GM19324 (cell line): Measurements from ENCODE around the gene CDC14B.
"Not testable (repeated sequence)": the region's sequence is repeated elsewhere in the genome, so short reads cannot be mapped to it uniquely, and the experiment has no call there.

Experiments used
- ATAC-seq: cut with Tn5 transposase; IDR thresholded peaks from one replicate; pipeline ENCODE4 v1.9.1; 2021; ENCODE audit warnings: mild to moderate bottlenecking, moderate library complexity; ENCODE audit not compliant: unreplicated experiment, low FRiP score

Gene CDC14B

DNA sequence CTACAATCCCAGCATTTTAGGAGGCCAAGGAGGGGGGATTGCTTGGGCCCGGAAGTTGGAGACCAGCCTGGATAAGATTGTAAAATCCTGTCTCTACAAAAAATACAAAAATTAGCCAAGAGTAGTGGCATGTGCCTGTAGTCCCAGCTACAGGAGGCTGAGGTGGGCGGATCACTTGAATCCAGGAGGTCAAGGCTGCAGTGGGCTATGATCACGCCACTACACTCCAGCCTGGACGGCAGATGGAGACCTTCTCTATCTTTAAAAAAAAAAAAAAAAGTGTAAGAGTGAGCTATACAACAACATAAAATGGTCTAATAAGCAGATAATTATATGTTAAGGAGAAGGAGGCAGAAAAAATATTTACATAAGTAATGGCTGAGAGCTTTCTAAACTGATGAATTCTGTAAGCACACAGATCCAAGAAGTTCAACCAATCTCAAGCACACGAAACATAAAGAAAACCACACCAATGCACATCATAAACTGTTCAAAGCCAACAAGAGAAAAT, 23.0 kb downstream of the CDC14B start:
- ATAC-seq = no peak

DNA sequence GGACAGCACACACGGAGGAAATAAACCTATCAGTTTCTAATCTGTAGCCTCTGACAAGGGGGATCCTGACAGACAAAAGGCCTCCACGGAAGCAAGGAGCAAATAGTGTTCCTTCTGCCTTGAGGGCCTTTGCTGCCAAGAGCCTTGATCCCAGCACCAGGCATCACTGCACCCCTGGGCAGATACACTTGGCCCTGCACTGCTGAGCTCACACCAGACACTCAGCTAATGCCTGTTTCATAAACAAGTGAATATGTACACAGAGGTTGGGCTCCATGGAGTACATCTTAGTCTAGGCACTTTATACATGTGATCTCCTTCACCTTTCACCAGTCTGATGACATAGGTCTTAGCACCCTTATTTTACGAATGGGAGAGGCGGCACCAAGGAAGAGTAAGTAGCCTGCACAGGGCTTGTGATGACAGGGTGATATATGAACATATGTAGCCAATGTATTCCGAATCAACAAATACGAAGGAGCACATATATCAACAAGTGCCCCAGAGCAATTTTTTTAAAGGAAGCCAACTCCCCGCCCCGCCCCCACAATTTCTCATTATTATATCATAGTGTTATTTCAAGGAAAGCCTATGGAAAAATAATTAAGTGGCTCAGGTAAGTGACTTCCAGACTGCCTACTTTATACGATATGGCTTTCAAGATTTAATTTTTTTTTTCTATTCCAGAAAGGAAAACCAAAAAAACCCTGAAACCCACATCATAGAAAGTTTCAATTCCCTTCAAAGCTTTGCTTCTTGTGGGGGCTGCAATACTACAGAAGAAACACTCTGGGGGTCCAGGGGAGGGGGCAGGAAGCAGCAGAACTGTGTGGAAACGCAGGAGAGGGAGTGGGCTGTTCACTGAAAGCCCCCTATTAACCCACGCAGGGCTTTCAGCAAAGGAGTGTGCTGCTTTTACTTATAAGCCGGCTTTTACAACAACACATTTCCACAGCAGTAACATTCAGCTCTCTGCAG, 32.0 kb downstream of the CDC14B start:
- ATAC-seq = no peak

DNA sequence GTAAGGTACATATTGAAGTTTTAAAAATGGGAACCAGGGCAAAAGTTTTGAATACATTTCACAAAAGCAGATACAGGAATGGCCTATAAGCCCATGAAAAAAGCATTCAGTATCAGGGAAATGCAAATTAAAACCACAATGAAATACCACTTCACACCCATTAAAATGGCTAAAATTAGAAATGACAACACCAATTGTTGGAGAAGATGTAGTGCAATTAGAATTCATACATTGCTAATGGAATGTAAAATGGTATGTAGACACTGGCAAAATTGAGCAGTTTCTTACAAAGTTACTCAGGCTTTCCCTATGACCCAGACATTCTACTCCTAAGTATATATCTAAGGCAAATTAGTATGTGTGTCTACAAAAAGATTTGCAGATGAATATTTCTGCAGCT, 34.2 kb downstream of the CDC14B start:
- no peak for ATAC-seq

DNA sequence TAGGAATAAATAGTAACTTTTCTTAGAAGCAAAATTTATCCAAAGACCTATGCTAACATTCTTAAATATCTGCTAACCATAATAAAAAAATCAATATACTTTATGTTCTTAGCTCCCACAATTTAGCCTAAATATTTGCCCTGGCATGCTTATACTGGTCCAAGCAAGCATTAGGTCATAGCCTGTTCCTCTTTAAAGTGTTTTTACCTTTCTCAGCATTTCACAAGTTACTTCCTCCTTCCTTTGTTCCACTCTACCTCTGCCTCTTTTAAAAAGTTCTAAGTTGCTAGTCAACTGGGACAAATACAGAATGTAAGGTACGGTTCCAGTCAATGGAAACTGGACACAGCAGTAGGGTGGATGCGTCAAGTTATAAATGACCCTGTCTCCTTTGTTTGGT, 37.4 kb downstream of the CDC14B start:
- not testable (repeated sequence) for ATAC-seq

DNA sequence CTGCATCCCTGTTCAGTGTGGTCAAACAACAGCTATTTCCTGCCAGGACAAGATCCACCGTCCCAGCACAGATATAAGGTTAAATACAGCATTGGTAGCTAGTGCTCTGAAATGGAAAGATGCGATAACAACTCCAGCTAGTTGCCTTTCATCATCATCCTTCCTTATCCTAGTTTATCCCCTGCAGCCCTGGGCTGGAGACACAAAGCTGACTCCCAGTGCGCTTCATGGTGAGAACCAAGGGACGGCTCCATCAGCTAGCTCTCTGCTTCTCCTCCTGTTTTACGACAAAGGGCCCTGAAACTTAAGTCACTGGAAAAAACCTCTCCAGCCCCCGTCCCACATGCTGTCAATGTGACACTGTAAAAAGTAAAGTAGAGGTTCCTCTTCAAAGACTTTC, 37.9 kb downstream of the CDC14B start:
- no peak for ATAC-seq

DNA sequence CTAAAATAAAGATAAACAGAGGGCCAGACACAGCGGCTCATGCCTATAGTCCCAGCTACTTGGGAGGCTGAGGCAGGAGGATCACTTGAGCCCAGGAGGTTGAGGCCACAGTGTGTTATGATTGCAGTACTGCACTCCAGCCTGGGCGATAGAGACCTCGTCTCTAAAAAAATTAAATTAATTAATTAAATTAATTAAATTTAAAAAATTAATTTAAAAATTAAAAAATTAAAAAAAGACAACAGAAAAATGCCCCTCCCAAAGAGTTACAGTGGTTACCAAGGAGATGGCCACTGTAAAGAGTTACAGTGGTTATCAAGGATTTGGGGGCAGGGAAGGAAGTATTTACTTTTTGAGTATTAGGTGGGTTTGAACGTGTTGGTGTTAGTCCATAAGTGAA, 38.3 kb downstream of the CDC14B start:
- no peak for ATAC-seq

DNA sequence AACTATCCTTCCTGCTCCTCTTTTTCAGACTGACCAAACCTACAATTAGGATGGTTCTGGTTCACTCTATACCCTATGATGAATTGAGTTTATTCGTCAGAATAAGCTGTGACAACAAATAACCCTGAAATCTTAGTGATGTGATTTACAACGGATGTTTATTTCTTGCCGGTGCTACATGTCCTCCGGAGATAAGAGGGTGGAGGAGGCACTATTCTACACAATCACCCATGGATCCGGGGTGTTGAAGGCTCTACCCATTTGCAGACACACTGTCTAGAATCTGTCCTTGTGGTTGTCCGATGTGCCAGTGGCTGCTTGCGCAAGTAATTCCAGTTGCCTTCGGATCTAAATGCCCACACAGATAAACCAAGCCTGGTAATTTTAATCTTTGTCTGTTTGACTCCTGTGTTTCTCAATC, 44.7 kb downstream of the CDC14B start:
- ATAC-seq = no peak

DNA sequence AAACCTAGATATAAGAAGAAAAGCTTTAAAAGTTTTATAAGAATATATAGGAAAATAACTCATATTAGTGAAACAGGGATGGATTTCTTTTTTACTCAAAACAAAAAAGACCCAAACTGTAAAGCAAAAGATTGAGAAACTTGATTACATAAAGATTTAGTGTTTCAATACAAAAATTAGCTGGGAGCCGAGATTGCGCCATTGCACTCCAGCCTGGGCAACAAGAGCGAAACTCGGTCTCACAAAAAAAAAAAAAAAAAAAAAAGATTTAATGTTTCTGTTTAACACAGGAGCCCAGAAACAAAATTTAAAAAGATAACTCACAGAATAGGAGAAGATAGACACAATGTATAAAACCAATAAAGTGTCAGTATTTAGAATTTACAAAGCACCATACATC, 45.2 kb downstream of the CDC14B start:
- no peak for ATAC-seq

DNA sequence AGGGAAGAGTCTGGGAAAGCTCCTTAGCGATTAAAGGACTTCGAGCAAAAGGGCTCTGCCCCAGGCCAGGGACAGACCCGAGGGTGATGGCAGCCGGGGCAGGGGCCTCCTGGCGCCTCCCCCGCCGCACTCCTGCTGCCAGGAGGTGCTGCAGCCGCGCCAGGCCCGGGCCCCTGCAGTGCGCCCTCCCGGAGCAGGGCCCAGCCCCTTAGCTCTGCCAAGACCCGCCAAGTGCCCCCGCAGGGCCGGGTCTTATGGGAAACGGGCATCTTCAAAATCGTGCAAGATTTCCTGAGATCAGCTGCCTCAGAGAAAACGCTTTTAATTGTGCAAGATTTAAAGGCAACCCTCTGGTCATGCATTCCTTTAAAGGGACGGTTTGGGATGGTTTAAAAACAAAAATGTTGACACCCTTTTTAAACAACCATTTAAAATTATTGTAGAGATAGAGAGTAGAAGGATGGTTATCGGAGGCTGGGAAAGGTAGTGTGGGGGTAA, 52.4 kb downstream of the CDC14B start:
- peak; percentile 41 for ATAC-seq

DNA sequence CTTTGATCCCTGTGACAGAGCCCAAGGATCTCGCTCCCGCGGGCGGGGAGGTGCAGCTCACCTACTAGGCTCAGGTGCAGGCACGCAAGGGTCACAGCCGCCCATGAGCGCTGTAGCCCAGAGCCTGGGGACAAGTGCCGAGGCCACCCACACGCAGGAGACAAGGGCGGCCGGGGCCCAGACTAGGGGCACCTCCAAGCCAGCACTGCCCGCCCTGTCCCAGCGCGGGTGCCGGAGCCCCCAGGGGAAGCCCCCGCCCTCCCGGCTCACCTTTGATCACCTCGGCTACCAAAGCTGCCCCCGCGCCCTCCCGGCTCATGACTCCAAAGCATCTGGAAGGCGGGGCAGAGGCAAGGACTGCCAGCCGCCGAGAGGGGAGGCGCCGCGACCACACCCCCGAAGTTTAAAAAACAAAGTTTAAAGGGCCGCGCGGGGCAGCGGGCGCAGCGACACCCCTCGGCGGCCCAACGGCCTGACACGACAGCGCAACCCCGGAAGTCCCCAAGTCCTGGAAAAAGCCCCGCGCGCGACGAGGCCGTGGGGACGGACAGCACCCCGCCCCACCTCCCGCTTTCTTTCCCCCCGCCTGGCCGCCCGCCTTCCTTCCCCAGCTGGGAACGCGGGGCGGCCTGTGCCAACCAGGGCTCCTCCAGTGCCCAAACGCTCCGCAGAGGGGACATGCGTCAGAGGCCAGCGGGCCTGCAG, 53.0 kb downstream of the CDC14B start:
- peak; percentile 86 for ATAC-seq

DNA sequence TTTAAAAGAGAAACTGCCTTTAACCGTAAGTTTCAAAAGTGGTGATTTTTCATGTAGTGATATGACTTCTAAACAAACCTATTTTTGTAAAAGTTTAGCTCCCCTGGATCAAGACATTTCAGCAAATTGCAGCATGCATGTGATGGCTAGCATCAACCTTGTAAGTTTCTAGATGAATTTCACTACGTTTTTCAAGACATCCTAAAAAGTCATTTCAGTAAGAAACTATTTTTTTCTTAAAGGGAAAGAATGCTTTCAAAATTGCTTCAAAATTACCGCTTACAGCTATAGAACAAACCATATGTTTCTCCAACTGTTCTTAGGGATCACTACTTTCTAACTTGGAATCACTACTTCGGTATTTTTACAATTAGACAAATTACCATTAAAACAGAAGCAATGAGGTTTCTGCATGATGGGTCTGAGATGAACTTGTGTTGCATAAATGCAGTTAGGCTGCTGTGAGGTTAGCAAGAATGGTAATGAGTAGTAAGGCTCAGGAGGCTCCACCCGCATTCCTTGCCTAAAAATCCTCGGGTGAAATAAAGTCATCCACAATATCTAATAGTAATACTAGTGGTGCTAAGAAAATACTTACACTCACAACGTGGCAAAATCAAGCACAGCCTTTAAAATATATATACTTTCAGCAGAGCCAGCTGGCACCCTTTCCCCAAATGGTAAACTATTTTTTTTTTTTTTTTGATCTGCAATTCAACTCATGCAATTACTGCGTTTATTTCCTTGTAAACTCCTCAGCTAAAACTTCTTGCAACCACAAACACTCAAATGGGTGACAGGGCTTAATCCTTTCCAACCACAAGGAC, 53.8 kb downstream of the CDC14B start:
- no peak for ATAC-seq

DNA sequence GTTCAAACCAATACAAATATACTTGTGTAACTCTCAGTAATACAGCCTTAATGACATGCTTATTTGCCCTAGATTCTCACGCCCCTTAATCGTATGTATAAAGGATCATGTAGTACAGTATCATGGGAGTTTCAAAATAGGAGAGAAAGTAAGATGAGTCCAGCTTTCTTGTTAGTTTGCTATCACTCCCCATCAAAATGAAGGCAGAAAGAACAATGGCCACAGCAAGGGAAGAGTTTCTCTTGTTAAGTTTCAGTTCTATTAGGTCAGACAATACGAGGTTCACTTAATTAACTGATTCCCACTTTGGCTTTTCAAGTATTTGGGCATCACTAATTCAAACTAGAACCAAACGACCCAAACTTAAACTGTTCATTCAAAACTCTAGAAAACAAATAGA, 55.4 kb downstream of the CDC14B start:
- no peak for ATAC-seq

DNA sequence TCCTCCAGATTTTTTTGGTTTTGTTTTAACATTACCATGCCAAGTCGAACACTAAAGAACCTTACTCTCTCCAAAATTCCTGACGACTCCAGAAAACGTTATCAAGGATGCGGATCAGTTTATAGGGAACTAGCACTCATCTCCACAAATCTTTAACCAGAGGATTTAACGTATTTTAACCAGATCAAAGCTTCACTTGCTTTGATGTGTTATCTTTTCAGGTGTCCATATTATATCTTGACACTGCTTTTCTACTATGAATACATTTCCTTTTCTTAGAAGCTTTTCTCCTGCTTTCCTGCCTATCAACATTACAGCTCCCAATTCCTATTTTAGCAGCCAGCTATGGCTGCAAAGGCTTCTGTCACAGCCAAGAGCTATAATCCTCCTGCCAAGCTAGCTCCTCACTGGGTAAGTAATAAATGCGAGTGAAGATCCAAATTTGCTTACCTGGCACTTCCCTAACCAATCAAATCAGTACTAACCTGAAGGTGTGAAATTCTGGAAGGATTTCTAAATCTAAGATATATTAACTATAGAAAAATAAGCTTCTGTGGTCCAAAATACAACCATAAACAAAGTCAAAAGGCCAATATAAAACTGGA, 60.2 kb downstream of the CDC14B start:
- no peak for ATAC-seq

DNA sequence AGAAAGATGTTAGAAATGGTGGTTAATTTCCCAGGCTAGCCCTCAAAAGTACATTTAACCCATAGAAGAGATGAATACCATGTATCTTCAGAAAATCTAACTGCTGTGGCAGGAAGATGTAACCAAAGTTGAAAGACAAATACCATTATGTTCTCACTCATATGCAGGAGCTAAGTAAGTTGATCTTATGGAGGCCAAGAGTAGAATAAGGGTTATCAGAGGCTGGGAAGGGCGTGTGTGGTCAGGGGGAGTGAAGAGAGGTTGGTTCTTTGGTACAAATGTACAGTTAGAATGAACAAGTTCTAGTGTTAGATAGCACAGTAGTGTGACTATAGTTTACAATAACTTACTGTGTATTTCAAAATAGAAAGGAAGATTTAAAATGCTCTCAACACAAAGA, 61.7 kb downstream of the CDC14B start:
- ATAC-seq = no peak

DNA sequence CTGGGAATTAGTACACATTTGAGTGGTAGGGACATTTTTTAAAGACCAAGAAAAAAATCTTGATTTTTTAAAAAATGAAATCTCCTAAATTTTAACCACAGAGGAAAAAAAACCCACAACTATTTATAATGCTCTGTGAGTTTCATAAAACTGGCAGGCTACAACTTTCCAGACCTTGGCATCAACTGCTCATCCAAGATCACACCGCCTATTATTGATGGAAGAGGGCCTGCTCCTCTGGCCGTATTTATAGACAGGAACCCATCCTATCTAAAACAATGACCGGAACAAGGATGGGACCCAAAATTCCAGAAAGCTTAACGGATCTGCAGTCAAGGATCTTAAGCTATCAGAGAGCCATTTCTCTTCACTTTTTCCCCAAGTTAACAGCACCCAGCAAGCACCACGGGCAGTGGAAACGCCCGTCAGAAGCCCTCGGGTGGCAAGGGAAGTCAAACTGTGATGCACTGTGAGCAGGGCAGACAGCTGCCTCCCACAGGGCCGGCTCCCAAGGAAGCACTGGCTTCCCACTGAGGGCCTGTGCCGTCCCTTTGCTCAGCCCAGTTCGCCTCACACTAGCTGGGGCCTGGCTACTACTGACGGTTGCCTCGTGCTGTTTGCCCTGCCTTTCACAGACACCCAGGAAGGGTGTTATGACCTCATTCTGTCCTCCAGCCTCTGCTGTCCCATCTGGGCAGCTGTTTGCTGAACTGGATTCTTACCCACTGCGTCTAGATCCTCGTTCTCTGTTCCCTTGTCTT, 62.8 kb downstream of the CDC14B start:
- ATAC-seq = no peak

DNA sequence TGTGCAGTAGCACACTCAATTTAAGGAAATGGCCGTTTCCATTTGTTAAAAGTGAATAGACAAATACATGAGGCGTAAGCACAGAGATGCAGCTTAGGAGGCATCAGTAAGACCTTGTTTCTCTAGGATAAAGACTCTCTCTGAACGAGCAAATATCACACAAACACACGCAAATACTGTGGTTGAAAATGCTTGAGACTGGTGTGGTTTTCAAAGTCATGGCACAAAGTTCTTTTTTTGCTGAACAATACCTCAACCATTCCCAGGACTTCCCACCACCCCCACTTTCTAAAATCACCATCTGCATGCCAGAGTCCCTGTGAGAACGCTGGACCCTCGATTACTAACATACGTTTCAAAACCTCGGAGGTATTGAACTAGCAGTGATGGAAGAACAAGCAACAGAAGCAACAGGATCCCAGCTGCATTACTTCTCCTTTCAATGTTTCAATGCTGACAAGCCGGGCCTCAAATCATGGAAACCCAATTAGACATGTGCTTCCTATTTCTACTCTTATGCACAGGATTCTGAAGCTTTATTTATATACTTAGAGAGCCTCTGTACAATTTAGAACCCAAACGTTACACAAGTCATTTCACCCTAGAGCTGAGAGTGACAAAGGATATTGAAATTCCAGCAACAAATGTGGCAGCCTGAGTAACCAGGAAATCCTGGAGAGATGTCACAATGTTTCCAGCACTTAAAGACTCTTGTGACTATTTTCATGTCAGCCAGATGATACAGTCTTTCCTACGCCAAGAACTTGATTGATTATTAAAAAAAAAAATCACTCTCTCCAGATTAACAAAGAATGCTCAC, 63.9 kb downstream of the CDC14B start:
- ATAC-seq = no peak

DNA sequence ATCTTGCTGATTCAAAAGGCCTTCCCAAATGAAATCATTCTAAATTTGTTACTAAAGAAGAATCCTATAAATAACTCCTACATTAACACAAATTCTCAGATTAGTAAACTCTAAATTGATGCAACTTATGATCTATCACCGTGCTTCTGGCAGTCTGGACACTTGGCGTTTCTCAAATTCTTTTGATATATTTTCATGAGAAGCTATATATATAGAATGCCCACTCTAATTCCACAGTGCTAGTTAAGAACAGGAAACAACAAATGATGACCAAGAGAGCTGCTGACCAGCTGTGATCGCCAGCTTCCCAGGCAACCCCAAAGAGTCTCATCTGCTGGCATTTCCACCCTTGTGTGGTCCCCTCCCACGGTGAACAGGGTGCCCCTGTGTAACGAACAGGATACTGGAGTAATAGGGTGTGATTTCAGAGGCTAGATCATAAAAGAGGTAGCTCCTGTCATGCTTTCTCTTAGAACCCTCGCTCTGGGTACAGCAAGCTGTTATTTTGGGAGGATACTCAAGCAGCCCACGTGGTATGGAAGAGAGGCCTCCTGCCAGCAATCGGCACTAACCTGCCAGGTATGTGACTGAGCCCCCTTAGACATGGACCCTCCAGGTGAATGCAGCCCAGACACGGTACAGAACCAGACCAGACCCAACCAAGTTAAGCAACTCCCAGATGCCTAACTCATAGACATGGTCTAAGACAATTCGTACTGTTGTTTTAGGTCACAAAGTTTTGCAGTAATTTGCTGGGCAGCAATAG, 64.7 kb downstream of the CDC14B start:
- ATAC-seq = no peak

DNA sequence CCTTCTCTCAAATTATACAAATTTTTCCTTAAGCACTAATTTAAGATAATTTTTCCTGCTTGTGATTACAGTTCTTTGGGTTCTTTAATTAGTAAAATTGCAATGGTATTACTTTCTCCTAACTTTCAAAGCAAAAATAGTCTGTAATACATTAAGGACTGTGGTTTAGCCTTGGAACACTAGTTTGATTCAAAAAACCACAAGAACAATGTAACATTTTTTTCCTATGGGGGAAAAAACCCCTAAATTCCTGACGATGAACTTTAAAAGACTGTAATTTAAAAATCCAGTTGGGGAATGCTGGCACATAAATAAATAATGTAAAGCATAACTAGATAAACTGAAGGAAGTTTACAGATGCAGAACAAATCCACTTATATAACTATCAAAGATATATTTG, 65.3 kb downstream of the CDC14B start:
- ATAC-seq = no peak
